NCI-H82 (cell line): ENCODE data around the gene SLC8A1.
A peak's percentile ranks its signal among the peaks of the same experiment; 100 is the strongest.

ENCODE experiments used
- DNase-seq: peaks from one replicate; lab custom pipeline; 2025; lab: John Stamatoyannopoulos, UW

Gene SLC8A1

GRCh38 chr2:40155728-40156127 is 296.2 kb downstream of the SLC8A1 start:
- DNase-seq, result peak; percentile 18

DNA sequence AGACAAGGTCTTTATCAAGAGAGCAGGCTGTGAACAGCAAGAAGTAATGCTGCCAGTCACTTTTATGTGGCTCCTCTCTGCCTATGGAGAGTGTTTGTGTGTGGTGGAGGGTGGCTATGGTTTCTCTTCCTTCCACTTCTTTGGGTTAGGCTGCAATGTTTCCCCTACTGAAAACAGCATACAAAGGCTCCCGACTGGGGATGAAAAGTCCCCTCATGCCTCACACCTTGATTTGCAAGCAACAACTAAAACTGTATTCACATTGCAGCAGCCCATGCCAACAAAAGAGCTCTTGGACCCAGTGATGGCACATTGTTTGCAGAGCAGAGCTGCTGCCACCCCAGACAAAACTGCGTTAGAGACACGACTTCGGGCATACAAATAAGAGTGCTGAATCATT is 301.6 kb downstream of the SLC8A1 start:
- no peak for DNase-seq

DNA sequence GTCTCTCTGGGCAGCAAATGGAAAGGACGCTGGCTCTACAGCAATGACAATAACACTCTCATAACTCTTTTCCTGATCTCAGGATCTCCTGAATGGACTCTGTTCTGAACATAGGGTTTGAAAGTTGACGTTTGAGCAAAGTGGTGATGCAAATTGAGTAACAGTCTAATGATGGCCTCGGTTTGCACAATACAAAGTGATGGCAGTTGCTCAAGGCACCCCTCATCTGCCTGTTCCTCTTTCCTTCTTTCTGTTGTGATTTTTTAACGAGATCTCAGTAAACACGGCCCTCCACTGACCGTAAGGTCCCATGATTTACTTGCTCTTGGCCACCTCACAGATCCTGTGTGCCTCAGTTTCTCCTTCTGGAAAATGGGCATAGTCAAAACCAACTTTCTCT is 303.6 kb downstream of the SLC8A1 start:
- no peak for DNase-seq

GRCh38 chr2:40147360-40147759 is 304.5 kb downstream of the SLC8A1 start:
- DNase-seq, result no peak

DNA sequence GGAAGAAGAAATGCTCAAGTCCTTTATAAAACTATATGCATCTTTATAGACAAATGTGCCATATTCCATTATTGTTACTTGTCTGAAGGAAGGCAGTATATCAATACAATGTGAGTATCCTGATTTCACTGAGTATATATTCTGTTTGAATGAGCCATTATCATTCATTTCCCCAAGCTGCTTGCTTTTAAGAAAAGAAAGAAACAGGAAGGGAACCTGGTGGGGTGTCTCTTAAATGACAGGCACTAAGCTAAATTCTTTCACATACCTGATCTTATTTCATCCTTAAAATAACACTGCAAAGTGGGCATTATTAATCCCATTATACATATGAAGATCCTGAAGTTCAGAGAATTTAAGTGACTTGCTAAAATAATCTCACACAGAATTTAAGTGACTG is 307.9 kb downstream of the SLC8A1 start:
- DNase-seq, result no peak

DNA sequence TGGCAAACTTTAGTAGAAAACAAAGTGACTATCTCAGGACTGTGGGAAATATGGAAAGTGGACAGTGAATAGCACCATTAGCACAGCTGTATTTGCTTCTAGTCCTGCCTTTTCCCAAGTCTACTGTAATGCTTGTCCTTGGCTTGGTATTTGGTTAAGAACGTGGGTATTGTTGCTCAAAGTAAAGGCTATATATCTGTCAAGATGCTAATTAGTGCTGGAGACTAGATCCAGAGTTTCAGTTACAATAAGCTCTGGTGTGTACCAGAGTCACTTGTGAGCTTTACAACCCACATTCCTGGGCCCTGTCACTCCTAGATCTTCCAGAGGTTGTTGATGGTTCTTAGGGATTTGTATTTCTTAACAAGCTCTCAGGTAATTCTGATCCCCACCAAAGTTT is 313.6 kb downstream of the SLC8A1 start:
- DNase-seq, result no peak

DNA sequence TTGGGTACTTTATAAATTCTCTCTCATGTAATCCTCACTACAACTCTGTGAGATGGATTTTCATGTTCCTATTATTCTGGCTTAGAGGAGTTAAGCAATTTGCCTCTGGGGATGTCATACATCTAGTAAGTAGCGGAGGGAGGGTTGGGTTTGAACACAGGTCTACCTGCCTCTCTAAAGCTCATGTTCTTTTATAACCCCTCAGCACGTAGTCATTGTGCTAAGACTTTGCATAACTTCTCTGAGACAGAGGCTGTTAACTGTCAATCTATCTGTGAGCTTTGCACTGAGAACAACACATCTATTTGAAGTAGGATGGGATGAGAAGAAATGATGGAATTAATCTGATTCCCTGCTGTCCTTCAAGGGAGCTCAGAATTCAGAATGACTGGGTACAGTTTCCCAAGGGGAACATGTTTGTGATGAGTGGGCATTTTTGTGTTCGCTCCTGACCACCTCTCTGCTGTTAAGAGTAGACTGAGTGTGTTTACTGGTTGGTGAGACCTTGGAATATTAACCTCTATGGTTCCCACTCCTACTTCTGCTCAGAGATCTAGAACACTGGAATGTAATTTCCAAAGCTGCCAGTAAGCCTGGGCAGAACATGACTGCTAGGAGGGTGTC is 320.7 kb downstream of the SLC8A1 start:
- no peak for DNase-seq

DNA sequence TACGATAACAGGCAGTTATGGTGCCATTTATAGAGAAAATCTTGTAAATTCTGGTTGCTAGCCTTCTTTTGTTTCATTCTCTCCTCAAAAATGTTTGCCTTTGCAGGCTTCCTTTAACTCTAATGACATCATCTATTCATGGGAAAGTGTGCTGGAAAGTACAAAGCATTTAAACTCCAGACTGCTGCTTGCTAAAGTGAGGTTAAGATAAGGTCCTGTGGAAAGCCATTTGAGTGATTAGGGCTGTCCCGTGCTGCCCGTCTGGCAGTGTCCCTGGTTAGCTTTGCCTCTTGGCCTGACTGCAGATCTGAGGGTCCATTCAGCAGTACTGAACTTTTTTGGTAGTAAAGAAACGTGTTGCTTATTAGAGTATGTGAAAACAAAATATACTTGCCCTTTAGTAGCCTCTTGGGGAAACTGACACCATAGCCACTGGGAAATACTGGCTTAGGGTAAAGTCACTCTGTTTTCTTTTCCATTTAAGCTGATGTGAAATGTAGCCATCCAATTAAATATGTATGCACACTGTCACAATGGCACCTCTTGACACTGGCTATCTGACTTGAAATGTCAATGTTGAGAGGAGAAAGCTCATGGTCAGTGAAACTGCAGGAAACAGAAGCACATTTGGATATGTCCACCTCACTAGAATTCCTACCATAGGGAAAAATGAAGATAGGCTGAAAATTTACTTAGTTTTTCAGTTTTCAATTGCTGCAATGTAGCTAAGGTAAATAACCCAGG is 321.5 kb downstream of the SLC8A1 start:
- no peak for DNase-seq

DNA sequence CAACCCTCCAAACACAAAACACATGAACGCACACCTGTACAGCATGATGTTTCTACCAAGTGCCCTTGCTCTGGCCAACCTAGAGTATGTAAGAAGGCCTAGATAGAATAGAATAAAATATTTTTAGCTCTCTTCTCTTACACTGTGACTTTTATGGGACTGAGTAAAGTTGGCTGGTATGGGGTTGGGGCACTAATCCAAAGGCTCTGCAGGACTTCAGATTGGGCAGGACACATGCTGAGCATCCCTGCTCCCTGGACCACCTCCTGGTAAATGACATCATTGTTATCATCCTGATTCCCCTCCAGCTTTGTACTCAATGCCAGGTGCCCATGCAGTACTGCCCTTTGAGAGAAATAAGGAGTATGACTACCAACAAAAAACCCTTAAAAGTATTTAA is 322.2 kb downstream of the SLC8A1 start:
- no peak for DNase-seq

DNA sequence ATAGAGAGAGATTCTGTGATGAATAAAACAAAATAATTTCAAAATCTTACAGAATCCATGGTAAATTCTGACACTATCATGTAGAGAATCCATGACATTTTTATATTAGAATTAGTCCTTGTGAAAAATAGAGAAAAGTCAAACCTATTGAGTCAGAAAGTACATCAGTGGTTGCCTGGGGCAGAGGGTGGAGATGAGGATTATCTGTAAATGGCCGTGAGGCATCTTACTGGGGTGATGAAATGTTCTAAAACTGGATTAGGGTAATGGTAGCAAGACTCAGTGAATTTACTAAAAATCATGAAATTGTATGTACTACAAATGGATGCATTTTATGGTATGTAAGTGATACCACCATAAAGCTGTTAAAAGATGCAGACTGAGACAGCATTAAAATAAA is 323.1 kb downstream of the SLC8A1 start:
- no peak for DNase-seq

- no peak for DNase-seq
Measured at GRCh38 chr2:40127890-40128557, 323.9 kb downstream of the SLC8A1 start.

DNA sequence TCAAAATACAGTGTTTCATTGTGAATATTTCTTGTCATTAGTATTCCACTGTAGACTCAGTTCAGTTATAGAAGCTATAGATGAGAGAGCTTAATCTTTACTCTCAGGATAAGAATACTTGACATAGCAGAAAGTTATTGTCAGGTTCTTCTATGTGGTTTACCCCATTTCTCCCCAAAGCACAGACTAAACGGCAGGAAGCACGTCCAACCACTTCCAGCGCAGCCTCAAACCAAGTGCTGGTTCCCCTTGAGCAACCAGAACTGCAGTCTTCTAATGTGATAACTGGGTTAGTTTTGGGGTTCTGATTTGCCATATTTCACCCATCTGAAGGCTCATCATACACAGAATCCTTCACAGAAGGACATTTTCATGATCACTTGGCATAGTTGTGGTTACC is 324.7 kb downstream of the SLC8A1 start:
- no peak for DNase-seq

GRCh38 chr2:40126006-40126405 is 325.9 kb downstream of the SLC8A1 start:
- no peak for DNase-seq

GRCh38 chr2:40123746-40124145 is 328.1 kb downstream of the SLC8A1 start:
- peak; percentile 86 for DNase-seq

DNA sequence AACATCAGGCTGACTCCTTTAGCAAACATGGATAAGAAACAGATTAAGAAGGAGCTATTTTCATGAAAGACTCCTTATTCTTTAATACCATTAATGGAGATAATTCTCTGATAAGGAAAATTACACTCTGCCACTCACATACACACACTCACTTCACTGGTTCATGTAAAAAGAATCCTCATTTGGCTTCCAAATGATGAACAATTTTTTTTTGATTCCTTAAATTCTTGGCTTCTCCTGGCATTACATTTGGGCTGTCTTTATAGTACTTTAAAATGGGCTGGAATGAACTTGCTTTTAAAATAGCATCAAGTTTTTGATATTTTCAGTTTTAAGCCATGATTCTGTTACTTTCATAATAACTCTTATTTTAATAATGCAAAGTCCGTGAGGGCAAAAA is 328.6 kb downstream of the SLC8A1 start:
- no peak for DNase-seq

GRCh38 chr2:40120957-40121356 is 330.9 kb downstream of the SLC8A1 start:
- no peak for DNase-seq

GRCh38 chr2:40120026-40120425 is 331.9 kb downstream of the SLC8A1 start:
- DNase-seq, result peak; percentile 89

- peak; percentile 35 for DNase-seq
Measured at GRCh38 chr2:40118622-40119021, 333.3 kb downstream of the SLC8A1 start.

DNA sequence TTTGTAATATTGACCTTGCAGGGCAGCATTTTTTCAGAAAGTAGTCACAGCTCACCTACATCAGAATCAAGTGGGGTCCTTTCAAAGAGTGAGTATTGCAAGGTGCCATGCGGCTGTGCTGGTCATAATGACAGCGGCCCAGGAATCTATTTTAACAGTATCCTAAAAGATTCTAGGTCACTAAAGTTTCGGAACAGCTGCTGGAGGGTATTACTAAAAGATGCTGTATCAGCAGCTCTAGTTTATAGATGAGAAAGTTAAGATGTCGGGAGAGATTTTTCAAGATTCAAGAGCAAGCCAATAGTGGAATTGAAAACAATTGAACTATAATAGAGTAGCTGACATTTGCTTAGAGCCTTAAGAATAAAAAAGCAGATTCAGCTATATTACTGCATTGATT is 336.0 kb downstream of the SLC8A1 start:
- DNase-seq, result no peak

DNA sequence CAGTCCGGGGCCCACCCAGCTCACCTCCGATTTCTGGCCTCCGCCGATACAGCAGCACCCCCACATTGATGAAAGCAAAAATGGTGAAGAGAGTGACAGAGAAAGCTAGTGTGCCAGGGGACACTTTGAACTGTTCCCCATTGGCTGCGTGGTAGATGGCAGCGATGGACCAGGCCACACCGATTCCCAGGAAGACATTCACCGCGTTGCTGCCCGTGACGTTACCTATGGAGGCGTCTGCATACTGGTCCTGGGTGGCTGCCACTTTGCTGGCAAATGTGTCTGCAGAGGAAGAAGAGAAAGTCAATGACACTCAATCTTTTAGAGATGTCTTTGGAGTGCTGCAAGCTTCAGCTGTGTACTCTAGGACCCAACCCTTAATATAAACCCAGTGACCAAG is 336.5 kb downstream of the SLC8A1 start:
- no peak for DNase-seq

DNA sequence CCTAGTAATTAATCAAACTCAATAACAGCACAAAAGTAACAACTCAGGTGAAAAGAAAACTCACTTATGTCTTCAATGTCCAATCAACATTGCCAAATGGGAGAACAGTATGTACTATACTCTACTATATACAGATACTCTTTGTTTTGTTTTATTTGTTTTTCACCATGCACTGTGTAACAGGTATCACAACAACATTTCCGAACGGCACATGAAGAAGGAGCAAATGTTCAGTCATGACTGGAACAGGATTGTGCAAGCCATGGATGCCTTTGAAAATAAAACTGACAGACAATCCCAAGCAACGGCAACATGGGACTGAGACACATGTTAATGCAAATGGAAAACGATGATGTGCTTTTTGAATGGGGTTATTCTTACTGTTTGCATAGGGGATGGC is 337.9 kb downstream of the SLC8A1 start:
- DNase-seq, result no peak

DNA sequence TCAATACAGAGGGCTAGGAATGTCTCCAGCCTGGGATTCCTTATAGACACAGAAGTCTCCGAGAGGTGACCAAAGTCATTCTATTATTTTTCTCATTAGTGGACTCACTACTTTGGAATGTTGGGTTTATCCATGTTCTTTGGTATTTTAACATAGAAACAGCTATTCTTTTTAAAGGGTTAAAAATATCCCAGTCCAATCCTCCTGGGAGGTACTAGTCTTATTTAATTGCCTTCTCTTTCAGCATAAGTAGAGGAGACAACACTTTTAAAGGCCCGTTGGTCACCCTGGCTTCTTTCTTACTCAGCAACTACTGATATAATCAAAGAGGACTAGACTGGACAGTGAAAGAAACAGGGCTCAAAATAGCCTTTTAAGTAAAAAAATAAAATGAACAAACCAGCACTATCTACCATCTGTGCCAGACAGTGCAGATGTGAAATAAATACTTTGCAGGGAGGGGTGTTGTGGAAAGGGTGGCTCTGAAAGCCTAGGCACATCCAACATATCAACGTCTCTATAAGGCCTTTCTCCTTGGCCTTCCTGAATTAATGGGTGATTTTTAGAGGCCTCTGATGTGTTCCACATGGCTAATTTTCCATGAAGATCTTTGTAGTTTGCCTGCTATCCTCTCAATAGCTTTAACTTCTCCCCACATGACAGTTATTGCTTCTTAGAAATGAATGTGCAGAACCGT is 338.5 kb downstream of the SLC8A1 start:
- DNase-seq, result no peak

DNA sequence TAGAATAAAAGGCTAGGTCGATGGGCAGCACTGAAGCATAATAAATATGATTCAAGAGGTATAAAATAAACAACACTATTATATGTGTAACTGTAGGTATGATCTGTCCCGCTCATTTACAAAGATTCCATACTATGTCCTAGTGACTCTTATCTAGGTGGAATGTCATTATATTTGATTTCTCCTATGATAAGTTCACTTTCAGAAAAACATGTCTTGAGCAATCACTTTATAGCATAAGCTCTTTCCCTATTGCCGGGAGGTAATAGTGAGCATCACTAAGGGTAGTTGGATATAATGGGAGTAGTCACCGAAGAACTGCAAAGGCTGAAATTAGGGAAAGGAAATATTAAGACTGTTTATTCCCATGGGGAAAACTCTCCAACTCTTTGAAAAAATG is 342.5 kb downstream of the SLC8A1 start:
- no peak for DNase-seq
